Measurements from ENCODE around the gene SASS6. TPM values are rescaled to one million over a fixed set of nuclear protein-coding genes. Genes with fewer than 3 reads are reported as not detected.

The SASS6 gene
- total and polyA plus RNA-seq, 9 of the 15 experiments (the other 6 are each of a cell fraction or from before 2014, with no cell fraction given), result 11.6 to 34.1 (median 18.0) TPM

- no peak for TF ChIP-seq PATZ1 (CRISPR knock-in tag; IDR thresholded peaks at IDR 0.05; ENCODE audit: borderline replicate concordance)
- TF ChIP-seq ELF1 (tag; IDR thresholded peaks at IDR 0.05), result no peak
- no peak for TF ChIP-seq TRIM28 (IDR thresholded peaks at IDR 0.05)
- TF ChIP-seq CXXC5 (CRISPR knock-in tag; IDR thresholded peaks at IDR 0.05), result peak; percentile 73
- TF ChIP-seq, protein P1, sequence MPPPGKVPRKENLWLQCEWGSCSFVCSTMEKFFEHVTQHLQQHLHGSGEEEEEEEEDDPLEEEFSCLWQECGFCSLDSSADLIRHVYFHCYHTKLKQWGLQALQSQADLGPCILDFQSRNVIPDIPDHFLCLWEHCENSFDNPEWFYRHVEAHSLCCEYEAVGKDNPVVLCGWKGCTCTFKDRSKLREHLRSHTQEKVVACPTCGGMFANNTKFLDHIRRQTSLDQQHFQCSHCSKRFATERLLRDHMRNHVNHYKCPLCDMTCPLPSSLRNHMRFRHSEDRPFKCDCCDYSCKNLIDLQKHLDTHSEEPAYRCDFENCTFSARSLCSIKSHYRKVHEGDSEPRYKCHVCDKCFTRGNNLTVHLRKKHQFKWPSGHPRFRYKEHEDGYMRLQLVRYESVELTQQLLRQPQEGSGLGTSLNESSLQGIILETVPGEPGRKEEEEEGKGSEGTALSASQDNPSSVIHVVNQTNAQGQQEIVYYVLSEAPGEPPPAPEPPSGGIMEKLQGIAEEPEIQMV (tag; conservative IDR thresholded peaks at IDR 0.05; ENCODE audit: low read depth), result no peak
- TF ChIP-seq ZBTB43 (CRISPR knock-in tag; IDR thresholded peaks at IDR 0.05), result no peak
- no peak; the same call in 1 of the 2 replicates for TF ChIP-seq ARID1B (IDR thresholded peaks at IDR 0.05)
- TF ChIP-seq GATAD2A (IDR thresholded peaks at IDR 0.05), result peak; percentile 91
- no peak for TF ChIP-seq ZNF445 (CRISPR knock-in tag; IDR thresholded peaks at IDR 0.05; ENCODE audit: low read depth)
- TF ChIP-seq ETV5 (CRISPR knock-in tag; IDR thresholded peaks at IDR 0.05; ENCODE audit: low read depth), result no peak
- no peak for TF ChIP-seq SPI1 (IDR thresholded peaks at IDR 0.05; ENCODE audit: borderline replicate concordance, low read depth, low read length)
- no peak for TF ChIP-seq JUN (IDR thresholded peaks at IDR 0.05; ENCODE audit: borderline replicate concordance, low read depth, low read length)
- peak; percentile 68; the same call in 1 of the 2 replicates for TF ChIP-seq JUN (CRISPR knock-in tag; IDR thresholded peaks at IDR 0.05; ENCODE audit: borderline replicate concordance)
- TF ChIP-seq JUND (IDR thresholded peaks at IDR 0.05; ENCODE audit: borderline replicate concordance, low read depth, low read length), result 0 out of 2 replicates have a peak, but pooled peaks have one; percentile 39
- TF ChIP-seq JUND (tag; IDR thresholded peaks at IDR 0.05; ENCODE audit: borderline replicate concordance, low read depth, low read length), result no peak; the same call in 2 of the 3 replicates
- no peak for TF ChIP-seq HEY1 (CRISPR knock-in tag; IDR thresholded peaks at IDR 0.05; ENCODE audit: borderline replicate concordance)
- no peak for TF ChIP-seq DDX20 (tag; IDR thresholded peaks at IDR 0.05; ENCODE audit: low read depth)
- peak; percentile 80 for TF ChIP-seq ZBTB12 (CRISPR knock-in tag; IDR thresholded peaks at IDR 0.05)
- TF ChIP-seq ZFP1 (CRISPR knock-in tag; IDR thresholded peaks at IDR 0.05), result no peak
- TF ChIP-seq ZNF584 (CRISPR knock-in tag; IDR thresholded peaks at IDR 0.05; ENCODE audit: low read depth), result no peak
- TF ChIP-seq OTX1 (CRISPR knock-in tag; IDR thresholded peaks at IDR 0.05), result no peak
- peak; percentile 71 for TF ChIP-seq EGR1 (conservative IDR thresholded peaks at IDR 0.05)
- no peak for TF ChIP-seq XRCC4 (IDR thresholded peaks at IDR 0.05; ENCODE audit: extremely low read depth, insufficient read depth, insufficient read length)
- no peak for TF ChIP-seq ZNF274 (IDR thresholded peaks at IDR 0.05; ENCODE audit: borderline replicate concordance, low read depth, low read length)
Measured at GRCh38 chr1:100037927-100038659, 94.6 kb downstream of the SASS6 start (continued).

All from K562 (cell line).